NCI-H2227 (cell line): ENCODE results near the gene SAXO2.
"Not testable (repeated sequence)": the region's sequence is repeated elsewhere in the genome, so short reads cannot be mapped to it uniquely, and the experiment has no call there.

Source experiments
- DNase-seq: peaks from one replicate; lab custom pipeline; 2025; ENCODE audit not compliant: unreplicated experiment; lab: John Stamatoyannopoulos, UW

Gene SAXO2

GRCh38 chr15:82284381-82284780 is 21.8 kb downstream of the SAXO2 start:
- not testable (repeated sequence) for DNase-seq

GRCh38 chr15:82286475-82286874 is 23.9 kb downstream of the SAXO2 start:
- DNase-seq = not testable (repeated sequence)

- DNase-seq = not testable (repeated sequence)
Observed at GRCh38 chr15:82288202-82288601, 25.6 kb downstream of the SAXO2 start.

- no peak for DNase-seq
Observed at GRCh38 chr15:82292271-82292670, 29.7 kb downstream of the SAXO2 start.

- DNase-seq = no peak
Observed at GRCh38 chr15:82294061-82294690, 31.6 kb downstream of the SAXO2 start.

GRCh38 chr15:82297546-82297945 is 34.9 kb downstream of the SAXO2 start:
- no peak for DNase-seq

- DNase-seq = no peak
Observed at GRCh38 chr15:82298032-82298431, 35.4 kb downstream of the SAXO2 start.

- no peak for DNase-seq
Observed at GRCh38 chr15:82298520-82298919, 35.9 kb downstream of the SAXO2 start.

- DNase-seq = not testable (repeated sequence)
Observed at GRCh38 chr15:82299511-82299914, 36.9 kb downstream of the SAXO2 start.

- DNase-seq = not testable (repeated sequence)
Observed at GRCh38 chr15:82300326-82300725, 37.7 kb downstream of the SAXO2 start.

- no peak for DNase-seq
Observed at GRCh38 chr15:82300883-82301282, 38.3 kb downstream of the SAXO2 start.

- DNase-seq = no peak
Observed at GRCh38 chr15:82301296-82302016, 38.8 kb downstream of the SAXO2 start.

GRCh38 chr15:82303956-82304777 is 41.5 kb downstream of the SAXO2 start:
- no peak for DNase-seq

- DNase-seq = no peak
Observed at GRCh38 chr15:82304778-82305090, 42.1 kb downstream of the SAXO2 start.

- DNase-seq = no peak
Observed at GRCh38 chr15:82305621-82306048, 43.0 kb downstream of the SAXO2 start.

GRCh38 chr15:82306791-82307713 is 44.4 kb downstream of the SAXO2 start:
- no peak for DNase-seq

- no peak for DNase-seq
Observed at GRCh38 chr15:82307714-82308081, 45.1 kb downstream of the SAXO2 start.

- no peak for DNase-seq
Observed at GRCh38 chr15:82309802-82310201, 47.2 kb downstream of the SAXO2 start.

GRCh38 chr15:82311321-82311720 is 48.7 kb downstream of the SAXO2 start:
- DNase-seq = not testable (repeated sequence)

- no peak for DNase-seq
Observed at GRCh38 chr15:82312586-82313349, 50.1 kb downstream of the SAXO2 start.
